ENCODE measurements around the gene ARID1B. TPM values are rescaled to one million over a fixed set of nuclear protein-coding genes. Genes with fewer than 3 reads are reported as not detected.

ARID1B gene
- total RNA-seq, 1 donor from 2014 or later = 101 TPM

- Mint-ChIP-seq H3K27ac (ENCODE audit: unreplicated experiment) (no peak overlapping the region), H3K4me3 (no peak overlapping the region), H3K4me1 (peaks cover 22% of the 10 kb centered on the region), H3K27me3 (ENCODE audit: low read depth) (no peaks in the 10 kb centered on the region), H3K9me3 (no peaks in the 10 kb centered on the region), H3K36me3 (ENCODE audit: low read depth) (peaks cover 2% of the 10 kb centered on the region)
- no peak for DNase-seq (ENCODE audit: low read depth, low spot score)
- no peak for TF ChIP-seq CTCF (conservative IDR thresholded peaks at IDR 0.05)
Measured at GRCh38 chr6:157159348-157159747, 382.2 kb downstream of the ARID1B start.

DNA sequence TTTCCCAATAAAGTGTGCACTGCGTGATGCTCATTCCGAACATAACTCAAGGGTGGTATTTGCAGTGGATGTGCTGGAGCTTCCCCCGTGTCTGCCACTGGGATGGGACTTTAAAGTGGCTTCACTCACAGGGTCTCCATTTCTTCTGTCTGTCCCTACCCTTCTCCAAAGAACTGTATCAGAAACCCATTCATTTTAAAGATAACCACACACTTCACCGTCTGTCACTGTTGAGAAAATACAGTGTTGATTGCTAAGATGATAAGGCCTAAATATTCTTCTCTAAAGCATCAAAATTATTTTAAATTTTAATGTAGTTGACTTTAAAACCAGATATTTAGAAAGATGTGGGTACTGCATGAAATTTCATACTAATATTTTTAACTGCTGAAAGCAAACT is 384.7 kb downstream of the ARID1B start:
- DNase-seq (ENCODE audit: low read depth, low spot score) = no peak
- no peak overlapping the region for H3K27ac Mint-ChIP-seq (ENCODE audit: unreplicated experiment)
- no peaks in the 10 kb centered on the region for H3K9me3 Mint-ChIP-seq
- H3K36me3 Mint-ChIP-seq (ENCODE audit: low read depth) = peaks cover 5% of the 10 kb centered on the region
- TF ChIP-seq CTCF (conservative IDR thresholded peaks at IDR 0.05) = no peak
- peaks cover 22% of the 10 kb centered on the region for H3K4me1 Mint-ChIP-seq
- no peak overlapping the region for H3K4me3 Mint-ChIP-seq
- H3K27me3 Mint-ChIP-seq (ENCODE audit: low read depth) = no peaks in the 10 kb centered on the region

DNA sequence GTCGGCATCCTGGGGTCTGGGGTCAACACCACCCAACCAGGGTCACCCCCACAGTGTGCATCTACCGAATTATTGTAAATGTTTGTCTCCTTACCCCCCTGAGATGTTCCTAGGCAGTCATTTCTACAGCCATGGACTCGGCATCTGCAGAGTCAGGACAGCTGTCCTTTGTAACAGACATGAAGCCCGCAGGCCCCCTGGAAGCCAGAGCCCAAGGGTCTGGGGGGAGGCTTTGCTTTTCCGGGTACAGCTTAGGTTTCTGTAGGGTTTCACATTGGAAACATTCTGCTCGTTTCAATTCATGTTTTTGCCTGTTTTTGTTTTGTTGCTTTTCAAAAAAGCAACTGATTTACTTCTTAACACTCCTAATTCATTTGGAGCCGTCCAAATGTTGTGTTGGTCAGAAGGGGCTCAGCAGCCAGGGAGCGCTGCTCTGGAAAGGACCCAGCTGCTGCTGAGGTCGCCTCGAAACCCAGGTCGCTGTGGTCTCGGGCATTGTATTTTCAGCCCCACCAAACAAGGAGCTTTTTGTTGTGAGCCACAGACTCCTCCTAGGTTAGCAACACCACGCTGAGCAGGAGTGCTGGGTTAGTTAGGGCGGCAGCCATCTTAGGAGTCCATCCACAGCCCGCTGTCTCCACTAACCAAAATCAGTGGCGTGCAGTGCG is 385.7 kb downstream of the ARID1B start:
- Mint-ChIP-seq H3K4me1 (peaks cover 22% of the 10 kb centered on the region), H3K9me3 (no peaks in the 10 kb centered on the region), H3K4me3 (peak overlapping the region; percentile 52), H3K36me3 (ENCODE audit: low read depth) (peaks cover 6% of the 10 kb centered on the region), H3K27ac (ENCODE audit: unreplicated experiment) (peak overlapping the region; percentile 91), H3K27me3 (ENCODE audit: low read depth) (no peaks in the 10 kb centered on the region)
- DNase-seq (ENCODE audit: low read depth, low spot score) = peak; percentile 25
- no peak for TF ChIP-seq CTCF (conservative IDR thresholded peaks at IDR 0.05)

GRCh38 chr6:157163434-157164159 is 386.4 kb downstream of the ARID1B start:
- TF ChIP-seq CTCF (conservative IDR thresholded peaks at IDR 0.05) = no peak
- H3K4me1 Mint-ChIP-seq = peaks cover 22% of the 10 kb centered on the region

DNA sequence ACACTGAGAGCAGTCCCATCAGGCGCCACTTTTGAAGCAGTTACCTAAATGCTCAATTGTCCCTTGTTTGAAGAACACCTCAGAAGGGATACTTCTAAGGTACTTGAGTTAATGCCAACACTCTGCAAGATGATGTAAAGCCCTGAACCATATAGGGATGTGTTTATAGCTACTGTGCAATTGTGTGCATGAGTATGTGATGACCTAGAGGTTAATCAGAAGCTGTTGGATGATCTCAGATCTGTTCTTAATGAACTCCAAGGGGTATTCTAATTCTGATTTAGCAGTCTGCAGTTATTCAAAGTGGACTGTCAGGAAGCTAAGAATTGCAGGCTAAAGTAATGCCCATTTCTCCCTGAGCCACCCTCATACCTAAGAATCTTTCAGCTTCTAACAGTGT is 387.8 kb downstream of the ARID1B start:
- no peak overlapping the region for H3K4me3 Mint-ChIP-seq
- H3K9me3 Mint-ChIP-seq = no peaks in the 10 kb centered on the region
- H3K27me3 Mint-ChIP-seq (ENCODE audit: low read depth) = no peaks in the 10 kb centered on the region
- no peak for DNase-seq (ENCODE audit: low read depth, low spot score)
- H3K27ac Mint-ChIP-seq (ENCODE audit: unreplicated experiment) = no peak overlapping the region
- TF ChIP-seq CTCF (conservative IDR thresholded peaks at IDR 0.05) = no peak
- H3K36me3 Mint-ChIP-seq (ENCODE audit: low read depth) = peaks cover 6% of the 10 kb centered on the region
- peaks cover 22% of the 10 kb centered on the region for H3K4me1 Mint-ChIP-seq

More at GRCh38 chr6:157163434-157164159, 386.4 kb downstream of the ARID1B start:
- H3K36me3 Mint-ChIP-seq (ENCODE audit: low read depth) = peaks cover 6% of the 10 kb centered on the region
- H3K27me3 Mint-ChIP-seq (ENCODE audit: low read depth) = no peaks in the 10 kb centered on the region
- peak overlapping the region; percentile 91 for H3K27ac Mint-ChIP-seq (ENCODE audit: unreplicated experiment)
- no peaks in the 10 kb centered on the region for H3K9me3 Mint-ChIP-seq
- no peak for DNase-seq (ENCODE audit: low read depth, low spot score)
- peak overlapping the region; percentile 52 for H3K4me3 Mint-ChIP-seq

Measured in neural crest cell (in vitro differentiated cells).